ENCODE measurements around the gene FAF2. TPM values are rescaled to one million over a fixed set of nuclear protein-coding genes. Genes with fewer than 3 reads are reported as not detected.
A peak's percentile ranks its signal among the peaks of the same experiment; 100 is the strongest.
"Not testable (repeated sequence)": the region's sequence is repeated elsewhere in the genome, so short reads cannot be mapped to it uniquely, and the experiment has no call there.

The FAF2 gene
- total RNA-seq, 2 donors from 2014 or later = 32.6 to 39.1 TPM

- DNase-seq = peak; percentile 86 to 96
- intact Hi-C loops (cut with DNase I, micrococcal nuclease) = loop anchor here in 1 of 2 donors (10.0 kb wide), 1 partner anchor 229 kb away; the partner anchor contains the start of gene TSPAN17
These were observed 31.9 kb upstream of the FAF2 start, which contains the start of gene CLTB for GRCh38 chr5:176415952-176416924. TSS of gene CLTB (minus strand) at chr5:176416539. CDS start at chr5:176416363, 176 bp downstream.

GRCh38 chr5:176416965-176417364 is 31.2 kb upstream of the FAF2 start:
- DNase-seq = no peak
- intact Hi-C loops (cut with DNase I, micrococcal nuclease) = loop anchor here in 1 of 2 donors (10.0 kb wide), 1 partner anchor 228 kb away; the partner anchor contains the start of gene TSPAN17
- ATAC-seq = no peak

More at GRCh38 chr5:176415952-176416924, 31.9 kb upstream of the FAF2 start, which contains the start of gene CLTB:
- ATAC-seq = peak; percentile 91

GRCh38 chr5:176418251-176418650 is 29.9 kb upstream of the FAF2 start:
- intact Hi-C loops (cut with DNase I, micrococcal nuclease) = loop anchor here in 1 of 2 donors (10.0 kb wide), 1 partner anchor 227 kb away; the partner anchor contains the start of gene TSPAN17
- peak; percentile 16 for ATAC-seq
- DNase-seq = no peak

GRCh38 chr5:176420086-176420485 is 28.1 kb upstream of the FAF2 start:
- DNase-seq (no peak), ATAC-seq (no peak)
- intact Hi-C loops (cut with DNase I, micrococcal nuclease) = no loop called here

- ATAC-seq (no peak), DNase-seq (no peak)
- intact Hi-C loops (cut with DNase I, micrococcal nuclease) = no loop called here
These were observed 27.1 kb upstream of the FAF2 start for GRCh38 chr5:176420972-176421544.

GRCh38 chr5:176424181-176424580 is 24.0 kb upstream of the FAF2 start:
- ATAC-seq (peak; percentile 22), DNase-seq (no peak)
- intact Hi-C loops (cut with DNase I, micrococcal nuclease) = no loop called here

GRCh38 chr5:176425138-176425537 is 23.0 kb upstream of the FAF2 start:
- intact Hi-C loops (cut with DNase I, micrococcal nuclease) = no loop called here
- peak; percentile 71 for ATAC-seq
- DNase-seq = no peak

GRCh38 chr5:176425791-176426190 is 22.4 kb upstream of the FAF2 start:
- intact Hi-C loops (cut with DNase I, micrococcal nuclease) = no loop called here
- DNase-seq (no peak), ATAC-seq (no peak)

GRCh38 chr5:176426876-176427275 is 21.3 kb upstream of the FAF2 start:
- DNase-seq = no peak

GRCh38 chr5:176427971-176428370 is 20.2 kb upstream of the FAF2 start:
- ATAC-seq (peak; percentile 75), DNase-seq (no peak)
- intact Hi-C loops (cut with DNase I, micrococcal nuclease) = no loop called here

More at GRCh38 chr5:176426876-176427275, 21.3 kb upstream of the FAF2 start:
- intact Hi-C loops (cut with DNase I, micrococcal nuclease) = no loop called here
- no peak for ATAC-seq

GRCh38 chr5:176429972-176430371 is 18.2 kb upstream of the FAF2 start:
- DNase-seq (no peak), ATAC-seq (no peak)
- intact Hi-C loops (cut with DNase I, micrococcal nuclease) = no loop called here

GRCh38 chr5:176432707-176433106 is 15.5 kb upstream of the FAF2 start:
- ATAC-seq (no peak), DNase-seq (no peak)
- intact Hi-C loops (cut with DNase I, micrococcal nuclease) = no loop called here

GRCh38 chr5:176436656-176437055 is 11.5 kb upstream of the FAF2 start:
- no peak for DNase-seq
- ATAC-seq = peak; percentile 6
- intact Hi-C loops (cut with DNase I, micrococcal nuclease) = no loop called here

- intact Hi-C loops (cut with DNase I, micrococcal nuclease) = no loop called here
These were observed 9.0 kb upstream of the FAF2 start for GRCh38 chr5:176438959-176439757.

GRCh38 chr5:176440927-176441706 is 7.1 kb upstream of the FAF2 start:
- DNase-seq (no peak), ATAC-seq (peak; percentile 13)
- intact Hi-C loops (cut with DNase I, micrococcal nuclease) = no loop called here

More at GRCh38 chr5:176438959-176439757, 9.0 kb upstream of the FAF2 start:
- DNase-seq = no peak
- no peak for ATAC-seq

GRCh38 chr5:176441921-176442323 is 6.3 kb upstream of the FAF2 start:
- intact Hi-C loops (cut with DNase I, micrococcal nuclease) = no loop called here
- no peak for DNase-seq
- ATAC-seq = no peak

GRCh38 chr5:176442911-176443310 is 5.3 kb upstream of the FAF2 start:
- DNase-seq; ATAC-seq; intact Hi-C loops (cut with DNase I, micrococcal nuclease): not testable (repeated sequence)

- intact Hi-C loops (cut with DNase I, micrococcal nuclease) = no loop called here
- ATAC-seq (no peak), DNase-seq (no peak)
These were observed 3.4 kb upstream of the FAF2 start for GRCh38 chr5:176444742-176445141.
